HEK293 (cell line): ENCODE results near the gene C12orf57.

ENCODE experiments used
- CTCF ChIA-PET: fragments of 350-600 bp; formaldehyde crosslinking; extraction: SDS; loops from one replicate; lab custom pipeline; 2021; ENCODE audit warnings: antibody characterized with exemption; lab: Yijun Ruan, JAX
- POLR2A ChIA-PET: fragments of 300-600 bp; formaldehyde crosslinking; extraction: SDS; loops from one replicate; lab custom pipeline; 2020; ENCODE audit warnings: antibody characterized with exemption, inconsistent platforms; lab: Yijun Ruan, JAX
- H3K27ac ChIP-seq: fragments of 200-500 bp; sonication (Bioruptor generic); 2 replicates; pipeline ENCODE4 v1.5.1; 2014; ENCODE audit warnings: low read depth, low read length, control low read depth, inconsistent platforms; ENCODE audit errors: extremely low read depth
- H3K36me3 ChIP-seq, 2 experiments: fragments of 200-500 bp in 1 of 2; sonication (Bioruptor generic) in 1 of 2; 1 replicate in 1 of 2; 2 replicates in 1 of 2; pipeline ENCODE4 v1.5.1; 2014 to 2017; ENCODE audit warnings: inconsistent platforms in 2 of 2, low read length in 2 of 2; ENCODE audit not compliant: control insufficient read depth in 2 of 2, insufficient read depth in 1 of 2
- H3K4me1 ChIP-seq: fragments of 200-500 bp; sonication (Bioruptor generic); 2 replicates; pipeline ENCODE4 v1.5.1; 2014; ENCODE audit warnings: mild to moderate bottlenecking, low read length, inconsistent platforms; ENCODE audit not compliant: control insufficient read depth, insufficient read depth
- H3K4me3 ChIP-seq: 2 replicates; pipeline ENCODE4 v1.5.1; 2011; ENCODE audit warnings: low read depth, mild to moderate bottlenecking, control low read depth, low read length, moderate library complexity
- H3K9me3 ChIP-seq: fragments of 200-500 bp; sonication (Bioruptor generic); 2 replicates; pipeline ENCODE4 v1.5.1; 2014; ENCODE audit warnings: low read depth, low read length, inconsistent platforms; ENCODE audit not compliant: control insufficient read depth, insufficient read depth
- CTCF ChIP-seq: fragments of 450-650 bp; formaldehyde crosslinking; IDR thresholded peaks from 2 replicates; pipeline ENCODE4 v1.5.1; 2016; ENCODE audit warnings: missing biosample characterization, missing genetic modification characterization
- KLF16 ChIP-seq: fragments of 450-650 bp; formaldehyde crosslinking; IDR thresholded peaks from 2 replicates; pipeline ENCODE4 v1.5.1; 2017; ENCODE audit warnings: missing biosample characterization, missing genetic modification characterization
- SCRT2 ChIP-seq: fragments of 450-650 bp; formaldehyde crosslinking; IDR thresholded peaks from 2 replicates; pipeline ENCODE4 v1.5.1; 2016; ENCODE audit warnings: missing biosample characterization, missing genetic modification characterization
- ZNF121 ChIP-seq: fragments of 450-650 bp; formaldehyde crosslinking; IDR thresholded peaks from 2 replicates; pipeline ENCODE4 v1.5.1; 2016; ENCODE audit warnings: missing biosample characterization, missing genetic modification characterization
- ZNF223 ChIP-seq: fragments of 450-650 bp; formaldehyde crosslinking; IDR thresholded peaks from 2 replicates; pipeline ENCODE4 v1.5.1; 2016; ENCODE audit warnings: missing biosample characterization, missing genetic modification characterization
- ZNF24 ChIP-seq: fragments of 450-650 bp; formaldehyde crosslinking; IDR thresholded peaks from 2 replicates; pipeline ENCODE4 v1.5.1; 2016; ENCODE audit warnings: missing biosample characterization, missing genetic modification characterization
- ZNF48 ChIP-seq: fragments of 450-650 bp; formaldehyde crosslinking; IDR thresholded peaks from 2 replicates; pipeline ENCODE4 v1.5.1; 2016; ENCODE audit warnings: missing biosample characterization, missing genetic modification characterization
- ZNF510 ChIP-seq: fragments of 450-650 bp; formaldehyde crosslinking; IDR thresholded peaks from 2 replicates; pipeline ENCODE4 v1.5.1; 2018; ENCODE audit warnings: mild to moderate bottlenecking, missing genetic modification characterization, missing biosample characterization; ENCODE audit not compliant: insufficient replicate concordance
- ZNF548 ChIP-seq: fragments of 450-650 bp; formaldehyde crosslinking; IDR thresholded peaks from 2 replicates; pipeline ENCODE4 v1.5.1; 2016; ENCODE audit warnings: missing biosample characterization, missing genetic modification characterization
- ZNF555 ChIP-seq: fragments of 450-650 bp; formaldehyde crosslinking; conservative IDR thresholded peaks from 2 replicates; pipeline ENCODE4 v1.5.1; 2017; ENCODE audit warnings: missing biosample characterization, mild to moderate bottlenecking, missing genetic modification characterization, inconsistent platforms
- ZNF621 ChIP-seq: fragments of 450-650 bp; formaldehyde crosslinking; IDR thresholded peaks from 2 replicates; pipeline ENCODE4 v1.5.1; 2017; ENCODE audit warnings: missing biosample characterization, missing genetic modification characterization
- ZNF76 ChIP-seq: fragments of 450-650 bp; formaldehyde crosslinking; IDR thresholded peaks from 2 replicates; pipeline ENCODE4; 2016; ENCODE audit warnings: low read depth, missing biosample characterization, missing genetic modification characterization, borderline replicate concordance
- TF ChIP-seq, protein P1 (sequence below): fragments of 450-650 bp; formaldehyde crosslinking; IDR thresholded peaks from 2 replicates; pipeline ENCODE4 v1.5.0; 2017; ENCODE audit warnings: missing biosample characterization, missing genetic modification characterization, borderline replicate concordance

Gene C12orf57

DNA sequence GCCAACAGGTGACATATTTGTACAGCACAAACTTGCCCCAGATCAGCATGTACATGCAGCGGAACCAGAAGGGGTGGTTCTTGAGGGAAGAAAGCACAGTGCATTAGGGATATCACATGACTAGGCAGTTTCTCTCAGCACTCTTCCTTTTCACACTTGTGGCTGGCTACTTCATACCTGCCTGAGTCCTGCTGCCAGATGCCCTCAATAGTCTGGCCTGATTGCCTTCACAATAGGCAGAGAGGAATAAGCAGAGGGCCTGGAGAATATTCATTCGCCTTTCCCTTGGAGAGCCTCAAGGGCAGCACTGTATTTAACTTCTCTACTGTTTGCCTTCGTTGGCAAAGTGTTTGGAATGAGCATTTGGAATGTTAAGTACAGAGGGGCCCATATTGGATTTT lies 34.8 kb downstream of the C12orf57 start:
- peaks cover 24 to 97% of the 10 kb centered on the region in 2 experiments for H3K36me3 ChIP-seq
- no peaks in the 10 kb centered on the region for H3K9me3 ChIP-seq
- POLR2A ChIA-PET: interaction anchor here (1.1 to 1.3 kb wide), 2 partner anchors 27 to 39 kb away, joined by 3 to 6 read pairs; partner anchors contain the start of gene LPCAT3
- CTCF ChIA-PET: interaction anchor here (0.6 kb wide), 1 partner anchor 108 kb away, joined by 3 read pairs; no protein-coding TSS in a partner anchor
- no peak overlapping the region for H3K4me3 ChIP-seq
- no peak overlapping the region for H3K27ac ChIP-seq
- TF ChIP-seq, protein P1, sequence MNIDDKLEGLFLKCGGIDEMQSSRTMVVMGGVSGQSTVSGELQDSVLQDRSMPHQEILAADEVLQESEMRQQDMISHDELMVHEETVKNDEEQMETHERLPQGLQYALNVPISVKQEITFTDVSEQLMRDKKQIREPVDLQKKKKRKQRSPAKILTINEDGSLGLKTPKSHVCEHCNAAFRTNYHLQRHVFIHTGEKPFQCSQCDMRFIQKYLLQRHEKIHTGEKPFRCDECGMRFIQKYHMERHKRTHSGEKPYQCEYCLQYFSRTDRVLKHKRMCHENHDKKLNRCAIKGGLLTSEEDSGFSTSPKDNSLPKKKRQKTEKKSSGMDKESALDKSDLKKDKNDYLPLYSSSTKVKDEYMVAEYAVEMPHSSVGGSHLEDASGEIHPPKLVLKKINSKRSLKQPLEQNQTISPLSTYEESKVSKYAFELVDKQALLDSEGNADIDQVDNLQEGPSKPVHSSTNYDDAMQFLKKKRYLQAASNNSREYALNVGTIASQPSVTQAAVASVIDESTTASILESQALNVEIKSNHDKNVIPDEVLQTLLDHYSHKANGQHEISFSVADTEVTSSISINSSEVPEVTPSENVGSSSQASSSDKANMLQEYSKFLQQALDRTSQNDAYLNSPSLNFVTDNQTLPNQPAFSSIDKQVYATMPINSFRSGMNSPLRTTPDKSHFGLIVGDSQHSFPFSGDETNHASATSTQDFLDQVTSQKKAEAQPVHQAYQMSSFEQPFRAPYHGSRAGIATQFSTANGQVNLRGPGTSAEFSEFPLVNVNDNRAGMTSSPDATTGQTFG (tag by site-specific recombination): no peak
- TF ChIP-seq ZNF510 (tag by site-specific recombination) (no peak), SCRT2 (peak; percentile 50; the same call in 1 of the 2 replicates), KLF16 (no peak)
- no peaks in the 10 kb centered on the region for H3K4me1 ChIP-seq

GRCh38 chr12:6979021-6979420 lies 35.2 kb downstream of the C12orf57 start:
- no peak overlapping the region for H3K4me3 ChIP-seq
- H3K27ac ChIP-seq: no peak overlapping the region
- H3K36me3 ChIP-seq: peaks cover 27 to 97% of the 10 kb centered on the region in 2 experiments
- no peak for TF ChIP-seq ZNF76 (tag by site-specific recombination)
- no peak for TF ChIP-seq ZNF24 (tag by site-specific recombination)
- TF ChIP-seq ZNF621 (tag by site-specific recombination): no peak
- no peak for TF ChIP-seq ZNF555
- no peaks in the 10 kb centered on the region for H3K9me3 ChIP-seq
- POLR2A ChIA-PET: interaction anchor here (1.1 kb wide), 1 partner anchor 39 kb away, joined by 3 read pairs; the partner anchor contains the start of gene LPCAT3
- CTCF ChIA-PET: interaction anchor here (0.6 kb wide), 1 partner anchor 109 kb away, joined by 3 read pairs; no protein-coding TSS in a partner anchor
- no peaks in the 10 kb centered on the region for H3K4me1 ChIP-seq

DNA sequence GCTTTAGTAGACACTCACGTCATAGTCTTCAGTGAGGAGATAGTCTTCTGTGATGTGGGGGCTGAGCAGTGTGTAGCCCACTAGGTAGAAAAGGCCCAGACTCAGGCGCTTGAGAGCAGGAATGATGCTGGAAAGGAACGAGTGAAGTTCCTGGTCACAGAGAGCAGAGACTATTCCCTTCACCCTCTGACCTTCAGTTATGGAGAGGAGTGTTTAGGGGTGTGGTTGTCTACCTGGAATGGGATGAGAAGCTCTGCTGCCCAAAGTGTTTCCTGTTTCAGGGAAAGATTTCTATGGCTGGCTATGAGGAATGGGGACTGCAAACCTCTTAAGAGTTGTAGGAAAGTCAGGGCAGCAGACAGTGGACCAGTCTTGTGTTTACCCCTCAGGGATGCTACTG lies 35.6 kb downstream of the C12orf57 start:
- no peak overlapping the region for H3K4me3 ChIP-seq

GRCh38 chr12:6980075-6980474 lies 36.3 kb downstream of the C12orf57 start:
- no peak overlapping the region for H3K27ac ChIP-seq
- no peaks in the 10 kb centered on the region for H3K4me1 ChIP-seq
- H3K36me3 ChIP-seq: peaks cover 27 to 94% of the 10 kb centered on the region in 2 experiments
- POLR2A ChIA-PET: no interaction called here
- CTCF ChIA-PET: interaction anchor here (0.7 to 1.5 kb wide), 3 partner anchors 16 to 38 kb away, joined by 3 to 5 read pairs (median 4); partner anchors contain the start of gene LPCAT3
- H3K9me3 ChIP-seq: no peaks in the 10 kb centered on the region
- H3K4me3 ChIP-seq: no peak overlapping the region
- TF ChIP-seq ZNF223 (tag by site-specific recombination) (no peak), ZNF48 (tag by site-specific recombination) (no peak), ZNF121 (tag by site-specific recombination) (peak; percentile 89)

More for the DNA sequence above, 35.6 kb downstream of the C12orf57 start:
- TF ChIP-seq CTCF (tag by site-specific recombination) (no peak), ZNF548 (tag by site-specific recombination) (no peak)
- POLR2A ChIA-PET: interaction anchor here (1.1 kb wide), 1 partner anchor 39 kb away, joined by 3 read pairs; the partner anchor contains the start of gene LPCAT3
- Histone ChIP-seq H3K36me3 (peaks cover 27 to 97% of the 10 kb centered on the region in 2 experiments), H3K9me3 (no peaks in the 10 kb centered on the region), H3K27ac (no peak overlapping the region), H3K4me1 (no peaks in the 10 kb centered on the region)
- CTCF ChIA-PET: no interaction called here
